ENCODE measurements around the gene GUF1.

Gene GUF1

DNA sequence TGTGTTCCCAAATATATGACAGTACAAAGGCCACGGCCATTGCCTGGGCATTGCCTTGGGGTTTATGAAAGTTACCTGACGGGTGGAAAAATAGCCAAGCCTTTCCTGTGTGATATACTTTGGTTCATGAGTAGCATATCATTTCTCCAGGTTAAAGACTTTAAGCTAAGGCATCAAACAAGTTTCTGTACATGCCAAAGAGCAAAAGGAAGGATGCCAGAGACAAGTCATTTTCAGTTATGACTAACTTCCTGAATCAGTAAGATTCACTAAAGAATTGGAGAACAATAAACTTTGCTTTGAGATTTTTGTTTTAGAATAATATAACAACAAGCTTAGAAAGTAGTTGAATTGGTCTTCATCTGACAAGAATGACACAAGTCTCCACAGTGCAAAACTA, 9.7 kb upstream of the GUF1 start:
- peak in 1 of 2 donors; percentile 23 for DNase-seq (ENCODE audit: low read depth in 2 of 2)
- H3K4me3 ChIP-seq (replicated peaks in 1 of 2; ENCODE audit: low read depth in 2 of 2, low read length in 2 of 2) = no peak overlapping the region
- TF ChIP-seq, protein P1, sequence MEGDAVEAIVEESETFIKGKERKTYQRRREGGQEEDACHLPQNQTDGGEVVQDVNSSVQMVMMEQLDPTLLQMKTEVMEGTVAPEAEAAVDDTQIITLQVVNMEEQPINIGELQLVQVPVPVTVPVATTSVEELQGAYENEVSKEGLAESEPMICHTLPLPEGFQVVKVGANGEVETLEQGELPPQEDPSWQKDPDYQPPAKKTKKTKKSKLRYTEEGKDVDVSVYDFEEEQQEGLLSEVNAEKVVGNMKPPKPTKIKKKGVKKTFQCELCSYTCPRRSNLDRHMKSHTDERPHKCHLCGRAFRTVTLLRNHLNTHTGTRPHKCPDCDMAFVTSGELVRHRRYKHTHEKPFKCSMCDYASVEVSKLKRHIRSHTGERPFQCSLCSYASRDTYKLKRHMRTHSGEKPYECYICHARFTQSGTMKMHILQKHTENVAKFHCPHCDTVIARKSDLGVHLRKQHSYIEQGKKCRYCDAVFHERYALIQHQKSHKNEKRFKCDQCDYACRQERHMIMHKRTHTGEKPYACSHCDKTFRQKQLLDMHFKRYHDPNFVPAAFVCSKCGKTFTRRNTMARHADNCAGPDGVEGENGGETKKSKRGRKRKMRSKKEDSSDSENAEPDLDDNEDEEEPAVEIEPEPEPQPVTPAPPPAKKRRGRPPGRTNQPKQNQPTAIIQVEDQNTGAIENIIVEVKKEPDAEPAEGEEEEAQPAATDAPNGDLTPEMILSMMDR (IDR thresholded peaks at IDR 0.05; ENCODE audit: low read depth, low read length) = no peak

DNA sequence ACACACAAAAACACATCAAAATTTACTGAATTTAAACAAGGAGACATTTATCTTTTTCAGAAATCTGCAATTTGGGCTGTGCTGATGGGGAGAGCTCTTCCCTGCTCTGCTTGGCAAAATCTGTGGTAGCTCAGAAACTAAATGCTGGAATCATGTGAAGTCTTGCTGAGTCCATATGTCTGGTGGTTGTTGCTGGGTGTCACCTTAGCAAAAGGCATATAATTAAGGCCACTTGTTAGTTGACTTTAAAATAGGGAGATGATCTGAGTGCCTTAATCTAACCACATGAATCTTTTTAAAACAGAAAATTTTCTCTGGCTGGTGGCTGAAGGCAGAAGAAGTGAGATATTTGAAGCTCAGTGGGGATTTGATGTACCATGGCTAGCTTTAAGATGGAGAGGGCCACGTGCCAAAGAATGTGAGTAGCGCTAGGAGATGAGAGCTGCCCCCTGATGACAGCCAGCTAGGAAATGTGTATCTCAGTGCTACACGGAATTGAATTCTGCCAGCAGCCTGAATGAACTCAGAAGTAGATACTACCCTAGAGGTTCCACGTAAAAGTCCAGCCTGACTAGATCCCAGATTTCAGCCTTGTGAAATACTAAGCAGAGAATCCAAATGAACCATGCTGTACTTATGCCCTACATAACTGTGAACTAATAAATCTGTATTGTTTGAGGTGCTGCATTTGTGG, 7.6 kb upstream of the GUF1 start:
- no peak for DNase-seq (ENCODE audit: low read depth in 2 of 2)
- H3K4me3 ChIP-seq (replicated peaks in 1 of 2; ENCODE audit: low read depth in 2 of 2, low read length in 2 of 2) = no peak overlapping the region
- TF ChIP-seq, protein P1 (IDR thresholded peaks at IDR 0.05; ENCODE audit: low read depth, low read length) = no peak

DNA sequence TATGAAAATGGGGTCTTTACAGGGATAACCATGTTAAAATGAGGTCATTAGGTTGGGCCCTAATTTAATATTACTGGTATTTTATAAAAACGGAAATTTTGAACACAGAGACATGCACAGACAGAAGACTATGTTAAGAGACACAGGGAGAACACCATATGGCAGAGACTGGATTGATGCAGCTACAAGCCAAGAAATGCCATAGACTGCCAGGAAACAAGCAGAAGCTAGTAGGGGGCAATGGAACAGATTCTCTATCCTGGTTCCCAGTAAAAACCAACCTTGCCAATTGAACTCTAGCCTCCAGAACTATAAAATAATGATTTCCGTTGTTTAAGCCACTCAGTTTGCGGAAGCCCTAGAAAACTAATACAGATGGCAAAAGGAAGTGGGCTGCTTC, 6.6 kb upstream of the GUF1 start:
- no peak for DNase-seq (ENCODE audit: low read depth in 2 of 2)
- TF ChIP-seq, protein P1 (IDR thresholded peaks at IDR 0.05; ENCODE audit: low read depth, low read length) = no peak

DNA sequence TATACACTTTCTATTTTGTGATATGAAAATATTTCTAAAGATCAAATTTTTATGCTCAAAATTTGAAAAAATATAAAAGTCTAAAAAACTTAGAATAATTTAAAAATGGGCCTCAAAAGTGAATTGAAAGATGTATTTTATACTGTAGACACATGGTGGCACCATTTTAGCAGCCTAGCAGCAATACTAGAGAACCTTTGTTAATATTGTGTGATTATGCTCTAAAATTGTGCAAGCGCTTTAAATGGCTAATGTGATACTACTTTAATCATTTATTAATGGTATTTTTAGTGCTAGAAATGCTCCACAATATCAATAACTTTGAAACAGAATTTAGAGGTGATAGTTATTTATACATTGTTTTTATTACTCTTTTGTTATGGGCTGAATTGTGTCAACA, 3.7 kb upstream of the GUF1 start:
- no peak overlapping the region for H3K4me3 ChIP-seq (replicated peaks in 1 of 2; ENCODE audit: low read depth in 2 of 2, low read length in 2 of 2)
- TF ChIP-seq, protein P1 (IDR thresholded peaks at IDR 0.05; ENCODE audit: low read depth, low read length) = no peak
- DNase-seq (ENCODE audit: low read depth in 2 of 2) = no peak

More for the DNA sequence above, 6.6 kb upstream of the GUF1 start:
- H3K4me3 ChIP-seq (replicated peaks in 1 of 2; ENCODE audit: low read depth in 2 of 2, low read length in 2 of 2) = no peak overlapping the region

DNA sequence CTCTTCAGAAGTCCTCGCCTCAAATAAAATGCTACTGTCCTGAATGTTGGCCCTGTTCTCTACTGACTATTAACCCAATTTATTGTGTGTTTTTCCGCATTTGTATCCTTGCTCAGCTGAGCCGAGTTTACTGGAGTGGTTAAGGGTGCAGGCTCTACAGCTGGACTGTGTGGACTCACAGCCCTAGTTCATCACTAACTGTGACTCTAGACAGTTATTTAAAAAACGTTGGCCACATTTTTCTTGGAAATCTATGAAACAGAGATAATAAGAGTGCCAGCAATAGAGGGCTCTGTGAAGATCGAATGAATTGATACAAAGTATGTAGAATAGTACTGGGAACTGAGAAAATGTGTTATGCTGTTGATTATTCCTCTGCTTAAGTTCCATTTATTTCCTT, 2.9 kb upstream of the GUF1 start:
- TF ChIP-seq, protein P1 (IDR thresholded peaks at IDR 0.05; ENCODE audit: low read depth, low read length) = no peak
- H3K4me3 ChIP-seq (replicated peaks in 1 of 2; ENCODE audit: low read depth in 2 of 2, low read length in 2 of 2) = no peak overlapping the region
- DNase-seq (ENCODE audit: low read depth in 2 of 2) = no peak

DNA sequence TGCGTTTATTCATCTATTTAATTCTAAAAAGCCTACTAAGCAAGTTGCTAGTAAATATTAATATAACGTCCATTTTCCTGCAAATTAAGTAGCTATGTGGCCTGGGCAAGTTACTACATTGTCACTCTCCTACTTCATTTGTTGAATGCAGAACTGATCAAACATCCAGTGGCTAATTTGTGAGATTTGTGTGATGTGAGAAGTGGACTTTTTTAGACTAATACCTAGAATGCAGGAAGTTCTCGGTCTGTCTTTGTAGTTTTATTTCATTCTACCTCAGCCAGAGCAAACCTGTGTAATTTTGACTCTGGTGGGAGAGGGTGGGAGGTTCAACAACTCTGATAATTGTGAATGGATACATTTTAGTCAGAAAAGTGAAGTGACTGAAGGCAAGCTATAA, 840 bp downstream of the GUF1 start:
- DNase-seq (ENCODE audit: low read depth in 2 of 2) = no peak
- TF ChIP-seq, protein P1 (IDR thresholded peaks at IDR 0.05; ENCODE audit: low read depth, low read length) = no peak
- peak overlapping the region; percentile 71 to 73 for H3K4me3 ChIP-seq (replicated peaks in 1 of 2; ENCODE audit: low read depth in 2 of 2, low read length in 2 of 2)

DNA sequence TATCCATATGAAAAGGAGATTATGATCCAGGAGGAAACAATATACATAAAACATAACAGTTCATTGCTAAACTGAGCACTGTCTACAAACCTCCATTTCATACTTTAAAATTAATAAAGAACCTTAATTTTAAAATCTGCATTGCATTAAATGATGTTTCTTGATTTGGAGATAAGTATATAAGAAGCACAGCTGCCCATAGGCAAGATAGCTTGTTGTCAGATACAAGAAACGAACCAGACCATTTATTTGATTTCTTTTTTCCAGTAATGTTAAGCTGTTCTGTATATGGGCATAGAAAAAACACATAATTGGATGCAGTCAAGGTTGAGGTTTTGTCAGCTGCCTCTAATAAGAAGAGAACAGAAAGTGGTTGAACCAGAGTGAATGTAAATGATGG, 6.4 kb downstream of the GUF1 start:
- TF ChIP-seq, protein P1 (IDR thresholded peaks at IDR 0.05; ENCODE audit: low read depth, low read length) = no peak
- no peak overlapping the region for H3K4me3 ChIP-seq (replicated peaks in 1 of 2; ENCODE audit: low read depth in 2 of 2, low read length in 2 of 2)
- DNase-seq (ENCODE audit: low read depth in 2 of 2) = no peak
